Omental fat pad (tissue), 4 donors: Measurements from ENCODE around the gene OPHN1. TPM values are rescaled to one million over a fixed set of nuclear protein-coding genes. Genes with fewer than 3 reads are reported as not detected.

Experiments used
- ATAC-seq: fragments of 150-250 bp; one replicate; pipeline ENCODE4 v1.9.1; 2016; ENCODE audit warnings: mild to moderate bottlenecking, moderate library complexity; ENCODE audit not compliant: low FRiP score
- DNase-seq: peaks from one replicate; pipeline ENCODE4 v3.0.0-alpha.2; 2019; ENCODE audit warnings: low spot score
- total RNA-seq, 4 donors: library from RNA; depleted of rRNA; stranded (reverse); fragments of >200 nt; gene quantifications; one replicate each; pipeline ENCODE4 v1.1.0, GENCODE V29; 2016
- TF ChIP-seq, protein P1 (sequence below), 3 donors: fragments of 450-650 bp; IDR thresholded peaks; one replicate each; pipeline ENCODE4 v1.5.1; 2016 to 2017; ENCODE audit warnings: antibody characterized with exemption in 3 of 3, mild to moderate bottlenecking in 3 of 3, moderate library complexity in 2 of 3

The OPHN1 gene
- total RNA-seq, 4 donors from 2014 or later: 5.3 to 24.1 (median 6.6) TPM

- TF ChIP-seq, protein P1, sequence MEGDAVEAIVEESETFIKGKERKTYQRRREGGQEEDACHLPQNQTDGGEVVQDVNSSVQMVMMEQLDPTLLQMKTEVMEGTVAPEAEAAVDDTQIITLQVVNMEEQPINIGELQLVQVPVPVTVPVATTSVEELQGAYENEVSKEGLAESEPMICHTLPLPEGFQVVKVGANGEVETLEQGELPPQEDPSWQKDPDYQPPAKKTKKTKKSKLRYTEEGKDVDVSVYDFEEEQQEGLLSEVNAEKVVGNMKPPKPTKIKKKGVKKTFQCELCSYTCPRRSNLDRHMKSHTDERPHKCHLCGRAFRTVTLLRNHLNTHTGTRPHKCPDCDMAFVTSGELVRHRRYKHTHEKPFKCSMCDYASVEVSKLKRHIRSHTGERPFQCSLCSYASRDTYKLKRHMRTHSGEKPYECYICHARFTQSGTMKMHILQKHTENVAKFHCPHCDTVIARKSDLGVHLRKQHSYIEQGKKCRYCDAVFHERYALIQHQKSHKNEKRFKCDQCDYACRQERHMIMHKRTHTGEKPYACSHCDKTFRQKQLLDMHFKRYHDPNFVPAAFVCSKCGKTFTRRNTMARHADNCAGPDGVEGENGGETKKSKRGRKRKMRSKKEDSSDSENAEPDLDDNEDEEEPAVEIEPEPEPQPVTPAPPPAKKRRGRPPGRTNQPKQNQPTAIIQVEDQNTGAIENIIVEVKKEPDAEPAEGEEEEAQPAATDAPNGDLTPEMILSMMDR (IDR thresholded peaks at IDR 0.05): no peak
- no peak for DNase-seq
- ATAC-seq: no peak
Observed at GRCh38 chrX:68299898-68300297, 133.4 kb downstream of the OPHN1 start.

GRCh38 chrX:68292471-68292870, 140.8 kb downstream of the OPHN1 start:
- DNase-seq (no peak), ATAC-seq (no peak)
- TF ChIP-seq, protein P1 (IDR thresholded peaks at IDR 0.05): no peak

- TF ChIP-seq, protein P1 (IDR thresholded peaks at IDR 0.05): no peak
- no peak for DNase-seq
- ATAC-seq: no peak
Observed at GRCh38 chrX:68288127-68288526, 145.2 kb downstream of the OPHN1 start.

DNA sequence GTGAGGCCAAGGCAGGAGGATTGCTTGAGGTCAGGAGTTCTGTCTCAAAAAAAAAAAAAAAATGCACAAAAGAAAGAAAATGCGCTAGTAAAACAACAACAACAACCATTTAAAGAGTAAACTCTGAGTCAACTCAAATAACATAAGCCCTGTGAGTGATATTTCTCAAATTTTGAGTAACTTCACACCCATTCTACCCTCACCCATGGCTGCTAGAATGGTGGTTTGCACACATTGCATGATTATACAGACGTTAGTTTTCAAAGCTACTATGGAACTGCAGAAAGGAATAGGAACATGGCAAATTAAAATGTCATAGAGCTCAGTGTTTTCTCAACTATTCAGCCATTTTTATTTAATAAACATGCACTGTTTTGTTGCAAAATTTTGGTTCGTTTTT, 145.9 kb downstream of the OPHN1 start:
- TF ChIP-seq, protein P1 (IDR thresholded peaks at IDR 0.05): no peak
- ATAC-seq (no peak), DNase-seq (no peak)

GRCh38 chrX:68286980-68287379, 146.3 kb downstream of the OPHN1 start:
- TF ChIP-seq, protein P1 (IDR thresholded peaks at IDR 0.05): no peak
- ATAC-seq (no peak), DNase-seq (no peak)

DNA sequence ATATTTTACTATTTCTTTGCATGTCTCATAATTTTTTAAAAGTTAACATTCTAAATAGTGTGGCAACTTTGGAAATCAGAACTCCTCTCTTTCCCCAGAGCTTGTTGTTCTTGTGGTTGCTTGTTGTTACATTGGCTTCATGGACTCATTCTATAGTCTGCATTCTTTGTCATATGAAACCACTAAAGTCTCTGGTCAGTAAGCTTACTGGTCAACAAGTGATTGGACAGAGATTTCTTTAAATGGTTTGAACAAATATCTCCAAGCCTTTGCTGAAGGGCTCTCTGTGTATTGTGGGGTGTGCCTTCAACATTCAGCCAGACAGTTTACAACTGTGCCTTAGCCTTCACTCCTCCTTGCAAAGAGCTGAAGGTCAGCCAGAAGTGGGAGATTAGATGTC, 147.2 kb downstream of the OPHN1 start:
- ATAC-seq: no peak

GRCh38 chrX:68284281-68284904, 148.9 kb downstream of the OPHN1 start:
- ATAC-seq: no peak
- TF ChIP-seq, protein P1 (IDR thresholded peaks at IDR 0.05): no peak
- DNase-seq: no peak

More for the DNA sequence above, 147.2 kb downstream of the OPHN1 start:
- TF ChIP-seq, protein P1 (IDR thresholded peaks at IDR 0.05): no peak
- no peak for DNase-seq
